Suprapubic skin (tissue), 4 donors: ENCODE results near the gene XAF1. TPM values are rescaled to one million over a fixed set of nuclear protein-coding genes. Genes with fewer than 3 reads are reported as not detected.

Experiments used
- DNase-seq, 2 donors: peaks; one replicate each; pipeline ENCODE4 v3.0.0-alpha.2; 2019; ENCODE audit warnings: low spot score in 2 of 2
- H3K27ac ChIP-seq: fragments of 200-600 bp; sonication (generic); one replicate; pipeline ENCODE4 v1.5.1; 2019
- H3K27me3 ChIP-seq: fragments of 200-600 bp; sonication (generic); one replicate; pipeline ENCODE4 v1.5.1; 2019
- H3K36me3 ChIP-seq: fragments of 200-600 bp; sonication (generic); one replicate; pipeline ENCODE4 v1.5.1; 2019
- H3K4me1 ChIP-seq: fragments of 200-600 bp; sonication (generic); one replicate; pipeline ENCODE4 v1.5.1; 2019
- H3K4me3 ChIP-seq: fragments of 200-600 bp; sonication (generic); one replicate; pipeline ENCODE4 v1.5.1; 2019; ENCODE audit warnings: mild to moderate bottlenecking
- H3K9me3 ChIP-seq: fragments of 200-600 bp; sonication (generic); one replicate; pipeline ENCODE4 v1.5.1; 2019
- CTCF ChIP-seq, 2 donors: fragments of 200-600 bp in 1 of 2; fragments of 450-650 bp in 1 of 2; sonication (generic) in 1 of 2; IDR thresholded peaks; one replicate each; pipeline ENCODE4 v1.5.1; 2016 to 2019; ENCODE audit warnings: antibody characterized with exemption in 2 of 2, mild to moderate bottlenecking in 1 of 2, moderate library complexity in 1 of 2
- EP300 ChIP-seq: sonication (generic); formaldehyde crosslinking; IDR thresholded peaks from one replicate; pipeline ENCODE4 v1.6.1; 2017; ENCODE audit warnings: antibody characterized with exemption
- POLR2A ChIP-seq, 2 donors: fragments of 450-650 bp; IDR thresholded peaks; one replicate each; pipeline ENCODE4 v1.6.1; 2017; ENCODE audit warnings: antibody characterized with exemption in 2 of 2, mild to moderate bottlenecking in 2 of 2, moderate library complexity in 2 of 2
- POLR2AphosphoS5 ChIP-seq, 3 donors: sonication (generic); formaldehyde crosslinking; IDR thresholded peaks; one replicate each; pipeline ENCODE4 v1.6.1; 2017; ENCODE audit warnings: antibody characterized with exemption in 3 of 3
- WGBS: methylation state at CpG from one replicate; pipeline ENCODE4 v1.1.5; 2018; 5-methylcytosine and 5-hydroxymethylcytosine counted together
- total RNA-seq, 4 donors: library from RNA; depleted of rRNA; stranded (reverse); fragments of >200 nt; gene quantifications; one replicate each; pipeline ENCODE4 v1.1.0, GENCODE V29; 2016

XAF1 gene
- total RNA-seq, 4 donors from 2014 or later: 4.3 to 21.1 (median 10.9) TPM

GRCh38 chr17:6780001-6780400 lies 24.2 kb downstream of the XAF1 start:
- DNase-seq: no peak
- WGBS: 71% methylated on average over 8 of the region's 8 CpGs
- H3K27me3 ChIP-seq: no peaks in the 10 kb centered on the region

GRCh38 chr17:6780886-6781285 lies 25.0 kb downstream of the XAF1 start:
- no peaks in the 10 kb centered on the region for H3K36me3 ChIP-seq
- 51% methylated on average over 3 of the region's 3 CpGs for WGBS
- H3K27me3 ChIP-seq: no peaks in the 10 kb centered on the region
- H3K4me1 ChIP-seq: peaks cover 5% of the 10 kb centered on the region
- no peaks in the 10 kb centered on the region for H3K9me3 ChIP-seq
- H3K4me3 ChIP-seq: no peak overlapping the region
- no peak for DNase-seq
- no peak overlapping the region for H3K27ac ChIP-seq
- TF ChIP-seq POLR2AphosphoS5 (IDR thresholded peaks at IDR 0.05) (no peak), EP300 (no peak), POLR2A (IDR thresholded peaks at IDR 0.05) (no peak), CTCF (IDR thresholded peaks at IDR 0.05) (no peak)

More at GRCh38 chr17:6780001-6780400, 24.2 kb downstream of the XAF1 start:
- H3K27ac ChIP-seq: no peak overlapping the region
- no peak overlapping the region for H3K4me3 ChIP-seq
- H3K4me1 ChIP-seq: peaks cover 9% of the 10 kb centered on the region
- no peaks in the 10 kb centered on the region for H3K36me3 ChIP-seq
- no peaks in the 10 kb centered on the region for H3K9me3 ChIP-seq
- no peak for TF ChIP-seq POLR2AphosphoS5 (IDR thresholded peaks at IDR 0.05)

GRCh38 chr17:6782244-6782643 lies 26.4 kb downstream of the XAF1 start:
- no peak for TF ChIP-seq EP300
- TF ChIP-seq POLR2A (IDR thresholded peaks at IDR 0.05): no peak
- no peak for TF ChIP-seq POLR2AphosphoS5 (IDR thresholded peaks at IDR 0.05)
- no peak for TF ChIP-seq CTCF (IDR thresholded peaks at IDR 0.05)
- H3K4me1 ChIP-seq: peaks cover 4% of the 10 kb centered on the region
- no peaks in the 10 kb centered on the region for H3K9me3 ChIP-seq
- H3K27me3 ChIP-seq: peaks cover 1% of the 10 kb centered on the region
- no peak for DNase-seq
- 86% methylated on average over 4 of the region's 4 CpGs for WGBS
- H3K4me3 ChIP-seq: no peak overlapping the region
- no peak overlapping the region for H3K27ac ChIP-seq
- no peaks in the 10 kb centered on the region for H3K36me3 ChIP-seq

- H3K4me1 ChIP-seq: peaks cover 7% of the 10 kb centered on the region
- no peaks in the 10 kb centered on the region for H3K9me3 ChIP-seq
- no peaks in the 10 kb centered on the region for H3K36me3 ChIP-seq
- H3K27me3 ChIP-seq: peaks cover 16% of the 10 kb centered on the region
- no peak overlapping the region for H3K4me3 ChIP-seq
- DNase-seq: no peak
- peak overlapping the region; percentile 24 for H3K27ac ChIP-seq
- 37% methylated on average over 8 of the region's 8 CpGs for WGBS
- no peak for TF ChIP-seq POLR2A (IDR thresholded peaks at IDR 0.05)
- no peak for TF ChIP-seq POLR2AphosphoS5 (IDR thresholded peaks at IDR 0.05)
- no peak for TF ChIP-seq EP300
- no peak for TF ChIP-seq CTCF (IDR thresholded peaks at IDR 0.05)
These were observed 30.8 kb downstream of the XAF1 start for GRCh38 chr17:6786618-6787017.

GRCh38 chr17:6787081-6787693 lies 31.3 kb downstream of the XAF1 start:
- H3K9me3 ChIP-seq: no peaks in the 10 kb centered on the region
- 44% methylated on average over 10 of the region's 10 CpGs for WGBS
- H3K36me3 ChIP-seq: no peaks in the 10 kb centered on the region
- peaks cover 7% of the 10 kb centered on the region for H3K4me1 ChIP-seq
- H3K4me3 ChIP-seq: no peak overlapping the region
- no peak for DNase-seq
- TF ChIP-seq EP300 (no peak), POLR2AphosphoS5 (IDR thresholded peaks at IDR 0.05) (no peak), CTCF (IDR thresholded peaks at IDR 0.05) (no peak)
- peak overlapping the region; percentile 24 for H3K27ac ChIP-seq
- H3K27me3 ChIP-seq: peaks cover 16% of the 10 kb centered on the region

GRCh38 chr17:6789146-6789545 lies 33.3 kb downstream of the XAF1 start:
- no peak for DNase-seq
- 43% methylated on average over 4 of the region's 4 CpGs for WGBS
- H3K9me3 ChIP-seq: no peaks in the 10 kb centered on the region
- H3K36me3 ChIP-seq: no peaks in the 10 kb centered on the region
- TF ChIP-seq EP300 (no peak), POLR2A (IDR thresholded peaks at IDR 0.05) (no peak), CTCF (IDR thresholded peaks at IDR 0.05) (no peak), POLR2AphosphoS5 (IDR thresholded peaks at IDR 0.05) (no peak)
- H3K27ac ChIP-seq: no peak overlapping the region
- peaks cover 16% of the 10 kb centered on the region for H3K27me3 ChIP-seq
- H3K4me3 ChIP-seq: no peak overlapping the region
- peaks cover 7% of the 10 kb centered on the region for H3K4me1 ChIP-seq
